KG1 (cell line): ENCODE measurements around the gene TTR.

Source experiments
- DNase-seq: peaks from one replicate; lab custom pipeline; 2025; lab: John Stamatoyannopoulos, UW

Gene TTR

DNA sequence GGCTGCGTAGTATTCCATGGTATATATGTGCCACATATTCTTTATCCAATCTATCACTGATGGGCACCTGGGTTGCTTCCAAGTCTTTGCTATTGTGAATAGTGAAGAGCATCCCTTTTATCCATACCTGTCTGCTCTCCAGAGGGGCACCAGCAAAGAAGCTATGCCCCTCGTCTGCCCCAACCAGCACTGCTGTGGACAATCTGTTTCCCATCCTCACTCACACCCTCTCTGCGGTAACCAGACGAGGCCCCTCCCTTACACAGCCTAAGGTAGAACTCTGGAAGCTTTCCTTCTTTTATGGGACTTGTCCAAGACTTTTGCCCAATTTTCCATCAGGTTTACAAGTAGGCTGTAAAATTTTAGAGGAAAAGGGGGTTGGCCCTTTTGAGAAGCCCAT is 24.9 kb downstream of the TTR start:
- no peak for DNase-seq

- DNase-seq = no peak
Observed at GRCh38 chr18:31617031-31617717, 25.5 kb downstream of the TTR start.

DNA sequence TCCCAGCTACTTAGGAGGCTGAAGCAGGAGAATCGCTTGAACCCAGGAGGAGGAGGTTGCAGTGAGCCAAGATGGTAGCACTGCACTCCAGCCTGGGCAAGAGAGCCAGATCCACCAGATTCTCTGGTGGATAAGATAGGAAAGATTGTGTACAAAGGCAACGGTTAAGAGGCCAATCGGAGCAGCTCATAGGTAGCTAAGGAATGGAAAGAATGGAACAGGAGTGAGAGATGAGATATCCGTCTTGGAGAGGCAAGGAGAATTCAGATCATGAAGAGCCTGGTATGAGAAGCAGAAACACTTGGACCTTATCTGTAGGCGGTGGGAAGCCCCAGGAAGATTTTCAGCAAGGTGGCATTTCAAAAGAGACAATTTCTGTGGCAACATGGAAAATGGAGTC is 27.1 kb downstream of the TTR start:
- DNase-seq = no peak

DNA sequence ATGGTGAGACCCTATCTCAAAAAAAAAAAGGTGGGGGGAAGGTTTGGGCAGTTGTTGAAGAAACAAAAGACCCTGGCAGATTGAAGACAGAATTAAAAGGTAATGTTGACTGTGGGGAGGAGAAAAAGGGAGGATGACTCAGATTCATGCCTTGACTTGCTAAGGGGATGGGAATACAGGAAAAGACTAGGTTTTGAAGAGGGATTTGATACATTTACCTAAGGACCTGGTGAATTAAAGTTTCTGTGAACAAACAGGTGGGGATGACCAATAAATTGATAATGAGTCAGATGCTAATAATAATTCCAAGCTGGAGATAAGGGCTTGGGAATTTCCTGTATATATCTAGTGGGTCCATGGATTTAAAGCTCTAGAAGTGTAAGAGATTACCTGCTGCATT is 27.6 kb downstream of the TTR start:
- DNase-seq = no peak

DNA sequence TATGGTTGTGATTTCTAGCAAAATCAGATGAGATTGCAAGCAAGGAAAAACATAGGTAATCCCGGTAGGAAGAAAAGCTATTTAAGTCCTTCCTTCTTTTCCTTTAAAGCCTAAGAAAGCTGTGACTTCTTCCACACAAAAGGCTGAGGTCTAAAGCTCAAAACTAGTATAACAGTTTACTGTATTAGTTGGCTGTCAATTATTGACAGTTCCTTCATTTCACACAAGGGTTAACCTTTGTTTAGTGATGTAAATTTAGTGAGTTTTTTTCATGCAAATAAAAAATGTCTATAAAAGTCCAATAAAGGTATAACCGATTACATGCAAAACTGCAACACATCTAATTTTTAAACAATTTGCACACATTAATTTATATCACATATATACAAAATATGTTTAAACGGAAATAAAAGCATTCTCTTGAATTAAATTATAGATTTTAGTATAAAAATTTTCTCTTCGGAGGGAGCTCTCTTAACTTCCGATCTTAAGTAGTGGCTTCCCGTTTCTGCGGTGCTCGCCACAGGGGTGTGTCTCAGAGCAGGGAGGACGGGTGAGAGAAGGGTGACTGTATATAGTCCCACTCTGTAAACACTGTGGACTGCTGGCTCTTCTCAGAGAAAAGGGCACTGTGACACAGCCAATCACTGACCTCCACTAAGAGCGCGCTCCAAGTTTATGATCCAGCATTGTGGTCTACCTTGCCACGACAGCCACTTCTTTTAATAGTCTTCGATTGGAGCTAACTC is 33.4 kb downstream of the TTR start:
- no peak for DNase-seq

GRCh38 chr18:31626409-31626808 is 34.7 kb downstream of the TTR start:
- no peak for DNase-seq

- no peak for DNase-seq
Observed at GRCh38 chr18:31630549-31630948, 38.9 kb downstream of the TTR start.

GRCh38 chr18:31631526-31631925 is 39.8 kb downstream of the TTR start:
- no peak for DNase-seq

DNA sequence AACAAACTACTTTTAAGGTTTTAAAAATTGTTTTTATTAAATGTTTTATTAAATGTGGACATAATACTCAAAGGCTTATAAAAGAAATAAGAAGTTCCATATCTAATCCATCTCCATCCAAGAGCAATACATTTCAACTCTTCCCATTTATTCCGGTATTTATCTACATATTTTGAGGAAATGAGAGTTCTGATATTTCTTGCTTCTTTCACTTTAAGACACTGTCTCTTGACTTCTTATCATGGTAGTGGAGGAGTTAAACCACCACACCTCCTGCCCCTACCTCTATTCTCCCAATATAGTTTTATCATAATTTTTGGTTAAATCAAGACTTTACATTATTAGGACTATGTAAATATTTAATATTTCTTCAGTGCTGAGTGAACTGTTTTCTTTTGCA is 40.7 kb downstream of the TTR start:
- no peak for DNase-seq

DNA sequence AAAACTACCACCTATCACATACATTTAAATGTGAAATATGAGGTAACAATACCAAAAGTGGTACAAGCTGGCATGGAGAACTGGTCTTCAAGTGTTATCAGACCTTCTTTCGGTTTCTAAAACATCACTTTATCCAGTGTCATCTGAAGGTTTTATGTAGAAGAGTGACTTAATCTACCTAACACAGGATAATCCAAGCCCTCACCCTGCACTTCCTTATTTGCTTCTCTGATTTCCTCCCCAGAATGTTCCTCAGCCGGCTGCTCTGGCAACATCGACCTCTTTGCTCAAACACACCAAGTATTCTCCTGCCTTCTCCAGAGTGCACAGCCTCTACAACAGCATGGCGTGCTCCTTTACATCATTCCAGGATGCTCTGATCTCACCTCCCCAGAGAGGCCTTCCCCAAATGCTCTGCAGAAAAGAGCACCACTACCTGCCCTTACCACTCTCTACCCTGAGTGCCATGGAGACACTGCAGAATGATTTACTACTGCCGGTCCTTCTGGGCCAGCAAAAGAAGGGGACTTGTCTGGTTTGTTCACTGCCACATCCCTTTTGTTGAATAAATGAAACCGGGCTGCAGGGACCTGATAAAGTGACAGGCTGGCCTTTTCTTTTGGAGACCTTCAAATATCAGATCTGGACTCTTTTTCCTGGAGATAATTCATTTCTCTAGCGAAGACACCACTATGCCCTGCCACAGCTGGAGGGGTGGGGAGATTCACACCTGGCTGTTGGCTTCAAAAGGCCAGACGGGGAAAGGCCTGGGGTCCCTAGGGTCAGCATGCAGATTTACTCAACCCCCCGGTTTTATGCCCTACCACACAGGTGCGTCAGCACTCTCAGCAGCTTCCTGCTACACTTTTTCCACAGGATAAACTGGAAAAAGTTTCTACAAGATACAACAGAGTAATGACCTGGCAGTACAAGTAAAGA is 42.0 kb downstream of the TTR start:
- peak; percentile 65 for DNase-seq

- peak; percentile 51 for DNase-seq
Observed at GRCh38 chr18:31634331-31634713, 42.6 kb downstream of the TTR start.

- DNase-seq = no peak
Observed at GRCh38 chr18:31636387-31636786, 44.7 kb downstream of the TTR start.

DNA sequence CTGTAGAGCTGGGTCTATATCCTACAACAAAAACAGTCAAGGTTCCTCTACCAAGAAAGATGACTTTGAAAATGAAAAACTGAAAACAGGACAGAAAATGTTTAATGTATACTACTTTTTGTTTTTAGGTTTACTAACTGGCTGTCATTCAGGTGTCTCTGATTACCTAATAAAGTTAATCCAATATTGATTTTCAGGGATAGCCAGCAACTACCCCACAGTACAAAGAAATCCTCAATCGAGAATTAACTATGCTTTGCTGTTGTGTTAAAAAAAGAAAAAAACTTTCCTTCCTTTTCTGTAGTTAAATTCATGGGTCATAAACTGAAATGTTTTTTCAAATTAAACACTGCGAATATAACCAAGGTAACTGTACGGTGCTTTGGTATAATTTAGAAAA is 45.8 kb downstream of the TTR start:
- no peak for DNase-seq

- no peak for DNase-seq
Observed at GRCh38 chr18:31643003-31643402, 51.3 kb downstream of the TTR start.

DNA sequence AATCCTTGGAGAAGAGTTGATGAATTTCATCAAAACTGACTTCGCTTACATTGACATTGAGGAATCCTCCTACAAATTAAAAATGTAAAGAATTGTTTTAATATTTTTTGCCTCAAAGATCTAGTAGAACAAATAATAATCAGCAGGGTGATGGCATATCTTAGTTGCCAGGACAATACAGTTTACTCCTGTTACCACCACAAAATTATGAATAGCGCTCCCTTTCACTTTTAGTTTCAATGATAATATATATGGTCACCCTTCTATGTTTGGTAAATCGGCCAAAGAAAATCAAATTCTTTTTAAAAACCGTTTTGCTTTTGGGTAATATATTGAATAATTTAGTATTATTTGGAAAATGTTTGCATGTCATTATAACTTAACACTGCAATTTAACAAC is 53.7 kb downstream of the TTR start:
- DNase-seq = no peak

GRCh38 chr18:31646332-31647126 is 54.9 kb downstream of the TTR start:
- no peak for DNase-seq

DNA sequence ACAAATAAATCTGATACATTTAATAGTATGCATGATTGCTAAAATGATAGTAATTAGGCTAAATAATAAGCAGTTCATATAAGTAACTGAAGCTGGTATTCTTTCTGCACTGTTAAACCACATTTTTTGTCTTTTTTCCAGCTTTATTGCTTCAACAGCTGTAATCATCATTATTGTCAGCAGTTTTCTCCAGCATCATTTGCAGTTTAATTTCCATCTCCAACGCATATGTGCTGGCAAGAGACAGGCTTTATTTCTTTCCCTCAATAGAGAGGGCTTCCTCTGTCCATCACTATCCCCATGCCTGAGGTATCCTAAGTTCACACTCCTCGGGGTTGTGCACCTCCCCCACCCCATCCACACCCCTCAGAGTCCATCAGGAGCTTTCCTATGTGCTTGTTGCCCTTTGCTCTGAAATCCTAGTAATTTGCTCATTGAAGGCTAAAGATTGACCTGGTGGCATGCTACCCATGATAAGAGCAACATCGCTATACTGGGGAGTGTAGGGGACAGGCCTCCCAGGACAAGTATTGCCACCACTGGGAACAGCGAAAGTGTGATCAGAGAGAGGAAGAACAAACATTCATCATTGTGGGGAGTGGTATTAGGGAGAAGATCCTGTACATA is 55.6 kb downstream of the TTR start:
- DNase-seq = no peak
